Measurements from ENCODE around the gene TGFA. TPM values are rescaled to one million over a fixed set of nuclear protein-coding genes. Genes with fewer than 3 reads are reported as not detected.

TGFA gene
- total RNA-seq, 1 experiment from 2014 or later = 27.7 TPM

DNA sequence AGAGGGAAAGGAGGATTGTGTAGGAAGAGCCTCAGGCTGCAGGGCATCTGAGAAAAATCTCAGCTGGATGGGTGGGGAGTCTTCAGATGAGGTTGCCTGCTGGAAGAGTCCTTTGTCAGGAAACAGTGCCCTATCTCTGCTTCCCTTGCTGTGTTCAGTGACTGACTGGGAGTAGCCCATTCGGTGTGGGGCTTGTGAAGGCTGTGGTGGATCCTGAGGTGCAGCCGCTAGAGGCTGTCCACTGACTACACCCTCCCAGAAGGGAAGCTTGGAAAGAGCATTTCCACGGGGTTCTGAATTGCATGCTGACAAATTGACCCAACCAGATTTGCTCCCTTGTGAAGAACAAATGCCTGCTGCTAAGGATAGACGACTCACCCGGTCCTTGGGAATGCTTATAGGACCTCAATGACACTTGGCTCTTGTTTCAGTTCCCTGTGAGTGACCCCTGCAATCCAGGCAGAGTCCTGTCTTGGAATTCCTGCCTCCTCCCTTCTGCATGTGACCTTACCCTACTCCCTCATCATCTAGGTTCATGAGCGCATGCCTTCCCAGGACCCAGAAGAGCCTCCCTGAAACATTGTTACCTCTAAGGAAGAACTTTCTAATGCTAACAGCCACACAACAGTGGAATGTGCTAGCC, 142.0 kb downstream of the TGFA start:
- Histone ChIP-seq H3K27ac (no peak overlapping the region), H4K20me1 (ENCODE audit: insufficient read depth) (no peaks in the 10 kb centered on the region), H3K9me3 (ENCODE audit: insufficient read depth, low read depth) (0 out of 2 replicates have a peak, but pooled peaks cover 1% of the 10 kb centered on the region), H2AFZ (no peak overlapping the region), H3K27me3 (ENCODE audit: insufficient read depth, low read depth) (no peaks in the 10 kb centered on the region), H3K4me3 (no peak overlapping the region), H3K4me2 (no peak overlapping the region), H3K9me2 (ENCODE audit: insufficient read depth) (no peaks in the 10 kb centered on the region), H3K4me1 (replicated peaks; ENCODE audit: insufficient read depth) (peaks cover 10% of the 10 kb centered on the region), H3F3A (ENCODE audit: insufficient read depth, low read depth) (no peaks in the 10 kb centered on the region), H3K36me3 (ENCODE audit: low read depth) (no peaks in the 10 kb centered on the region), H3K79me2 (ENCODE audit: low read depth) (no peaks in the 10 kb centered on the region)
- intact Hi-C loops (cut with micrococcal nuclease; ENCODE audit: unreplicated experiment) = no loop called here
- ChIA-PET POLR2A (ENCODE audit: unreplicated experiment) (no interaction called here), CTCF (no interaction called here)
- no TSS peak for BruUV-seq (replicated peaks)
- DNase-seq = peak in 1 of 2 experiments; percentile 7
- TF ChIP-seq EZH2 (IDR thresholded peaks at IDR 0.05; ENCODE audit: low read depth) (no peak), CTCF (conservative IDR thresholded peaks at IDR 0.05) (no peak)

DNA sequence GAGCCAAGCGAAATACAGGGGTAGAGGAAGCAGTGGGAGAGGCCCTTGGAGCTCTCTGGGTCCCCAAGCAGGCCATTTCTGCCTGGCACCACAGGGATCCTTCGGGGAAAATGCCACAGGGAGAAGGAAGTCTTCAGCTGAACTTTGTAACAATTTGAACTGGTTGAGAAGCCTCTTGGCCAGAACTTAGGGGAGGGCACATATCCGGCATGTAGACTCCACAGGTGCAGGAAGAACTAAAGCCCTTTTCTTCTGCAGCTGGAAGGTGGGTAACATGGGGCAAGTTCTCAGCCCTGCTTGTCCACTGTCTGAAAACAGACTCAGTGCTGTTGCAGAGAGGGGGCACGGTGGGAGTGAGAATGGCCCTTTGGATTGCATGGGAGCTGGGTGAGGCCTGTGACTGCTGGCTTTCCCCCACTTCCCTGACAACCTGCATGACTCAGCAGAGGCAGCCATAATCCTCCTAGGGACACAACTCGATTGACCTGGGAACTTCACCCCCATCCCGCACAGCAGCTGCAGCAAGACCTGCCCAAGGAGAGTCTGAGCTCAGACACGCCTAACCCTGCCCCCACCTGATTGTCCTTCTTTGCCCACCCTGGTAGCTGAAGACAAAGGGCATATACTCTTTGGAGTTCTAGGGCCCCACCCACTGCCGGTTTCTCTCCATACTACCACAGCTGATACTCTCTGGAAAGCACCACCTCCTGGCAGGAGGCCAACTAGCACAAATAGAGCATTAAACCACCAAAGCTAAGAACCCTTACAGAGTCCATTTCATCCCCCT, 150.2 kb downstream of the TGFA start:
- H3K27ac ChIP-seq = peak overlapping the region; percentile 96
- DNase-seq = peak; percentile 73 to 85
- intact Hi-C loops (cut with micrococcal nuclease; ENCODE audit: unreplicated experiment) = loop anchor here (1.0 to 5.0 kb wide), 7 partner anchors 21 to 213 kb away; partner anchors contain the start of gene TGFA
- CTCF ChIA-PET = interaction anchor here (0.6 to 1.3 kb wide), 2 partner anchors 16 to 214 kb away, joined by 4 to 5 read pairs; no protein-coding TSS in a partner anchor
- no peaks in the 10 kb centered on the region for H4K20me1 ChIP-seq (ENCODE audit: insufficient read depth)
- H3K9me2 ChIP-seq (ENCODE audit: insufficient read depth) = no peaks in the 10 kb centered on the region
- peaks cover 25% of the 10 kb centered on the region for H3F3A ChIP-seq (ENCODE audit: insufficient read depth, low read depth)
- H2AFZ ChIP-seq = peak overlapping the region; percentile 73
- H3K4me2 ChIP-seq = peak overlapping the region; percentile 81
- H3K9me3 ChIP-seq (ENCODE audit: insufficient read depth, low read depth) = peaks cover 19% of the 10 kb centered on the region
- H3K27me3 ChIP-seq (ENCODE audit: insufficient read depth, low read depth) = no peaks in the 10 kb centered on the region
- peaks cover 11% of the 10 kb centered on the region; the same call in 1 of the 2 replicates for H3K36me3 ChIP-seq (ENCODE audit: low read depth)
- H3K4me1 ChIP-seq (replicated peaks; ENCODE audit: insufficient read depth) = peaks cover 43% of the 10 kb centered on the region
- peaks cover 25% of the 10 kb centered on the region for H3K79me2 ChIP-seq (ENCODE audit: low read depth)
- POLR2A ChIA-PET (ENCODE audit: unreplicated experiment) = interaction anchor here (0.7 kb wide), 1 partner anchor 149 kb away, joined by 3 read pairs; no protein-coding TSS in a partner anchor
- BruUV-seq (replicated peaks) = TSS peak; percentile 87
- H3K4me3 ChIP-seq = peak overlapping the region; percentile 59
- no peak for TF ChIP-seq CTCF (conservative IDR thresholded peaks at IDR 0.05)
- no peak for TF ChIP-seq EZH2 (IDR thresholded peaks at IDR 0.05; ENCODE audit: low read depth)

- POLR2A ChIA-PET (ENCODE audit: unreplicated experiment) = interaction anchor here (0.6 kb wide), 1 partner anchor 152 kb away, joined by 3 read pairs; the partner anchor contains the start of gene TIA1
- H3K4me3 ChIP-seq = no peak overlapping the region
- DNase-seq = no peak
- H4K20me1 ChIP-seq (ENCODE audit: insufficient read depth) = no peaks in the 10 kb centered on the region
- H3F3A ChIP-seq (ENCODE audit: insufficient read depth, low read depth) = peaks cover 25% of the 10 kb centered on the region
- no TSS peak for BruUV-seq (replicated peaks)
- intact Hi-C loops (cut with micrococcal nuclease; ENCODE audit: unreplicated experiment) = loop anchor here (5.0 kb wide), 3 partner anchors 58 to 152 kb away; partner anchors contain the start of gene TGFA
- H3K79me2 ChIP-seq (ENCODE audit: low read depth) = peaks cover 25% of the 10 kb centered on the region
- H3K9me3 ChIP-seq (ENCODE audit: insufficient read depth, low read depth) = peaks cover 11% of the 10 kb centered on the region; the same call in 1 of the 2 replicates
- peak overlapping the region; percentile 81; the same call in 1 of the 2 replicates for H3K4me2 ChIP-seq
- H3K4me1 ChIP-seq (replicated peaks; ENCODE audit: insufficient read depth) = peaks cover 43% of the 10 kb centered on the region
- no peak overlapping the region for H3K27ac ChIP-seq
- peaks cover 17% of the 10 kb centered on the region for H3K36me3 ChIP-seq (ENCODE audit: low read depth)
- H3K27me3 ChIP-seq (ENCODE audit: insufficient read depth, low read depth) = no peaks in the 10 kb centered on the region
- no peaks in the 10 kb centered on the region for H3K9me2 ChIP-seq (ENCODE audit: insufficient read depth)
- no peak for TF ChIP-seq EZH2 (IDR thresholded peaks at IDR 0.05; ENCODE audit: low read depth)
- TF ChIP-seq CTCF (conservative IDR thresholded peaks at IDR 0.05) = no peak
- CTCF ChIA-PET = interaction anchor here (0.6 kb wide), 1 partner anchor 89 kb away, joined by 3 read pairs; no protein-coding TSS in a partner anchor
- no peak overlapping the region for H2AFZ ChIP-seq
These were observed 153.1 kb downstream of the TGFA start for GRCh38 chr2:70400539-70400938.
